BE2C (cell line): ENCODE results near the gene RAI1.
A peak's percentile ranks its signal among the peaks of the same experiment; 100 is the strongest.

Experiments
- DNase-seq: peaks from one replicate; pipeline ENCODE4 v3.0.0-alpha.2; 2020
- H3K27me3 ChIP-seq: fragments of 250-450 bp; sonication (Bioruptor Pico); 2 replicates; pipeline ENCODE4 v1.5.1; 2020; ENCODE audit warnings: mild to moderate bottlenecking
- H3K36me3 ChIP-seq: fragments of 250-450 bp; sonication (Bioruptor Pico); 2 replicates; pipeline ENCODE4 v1.5.1; 2020; ENCODE audit warnings: mild to moderate bottlenecking
- H3K4me1 ChIP-seq: fragments of 250-450 bp; sonication (Bioruptor Pico); 2 replicates; pipeline ENCODE4 v1.5.1; 2020
- H3K4me3 ChIP-seq: 2 replicates; pipeline ENCODE4 v1.5.1; 2011; ENCODE audit warnings: low read depth, low read length
- H3K9me3 ChIP-seq: fragments of 250-450 bp; sonication (Bioruptor Pico); 2 replicates; pipeline ENCODE4 v1.5.1; 2020
- CTCF ChIP-seq: IDR thresholded peaks from 2 replicates; pipeline ENCODE4 v1.5.1; 2012; ENCODE audit warnings: mild to moderate bottlenecking, low read depth, low read length

RAI1 gene

DNA sequence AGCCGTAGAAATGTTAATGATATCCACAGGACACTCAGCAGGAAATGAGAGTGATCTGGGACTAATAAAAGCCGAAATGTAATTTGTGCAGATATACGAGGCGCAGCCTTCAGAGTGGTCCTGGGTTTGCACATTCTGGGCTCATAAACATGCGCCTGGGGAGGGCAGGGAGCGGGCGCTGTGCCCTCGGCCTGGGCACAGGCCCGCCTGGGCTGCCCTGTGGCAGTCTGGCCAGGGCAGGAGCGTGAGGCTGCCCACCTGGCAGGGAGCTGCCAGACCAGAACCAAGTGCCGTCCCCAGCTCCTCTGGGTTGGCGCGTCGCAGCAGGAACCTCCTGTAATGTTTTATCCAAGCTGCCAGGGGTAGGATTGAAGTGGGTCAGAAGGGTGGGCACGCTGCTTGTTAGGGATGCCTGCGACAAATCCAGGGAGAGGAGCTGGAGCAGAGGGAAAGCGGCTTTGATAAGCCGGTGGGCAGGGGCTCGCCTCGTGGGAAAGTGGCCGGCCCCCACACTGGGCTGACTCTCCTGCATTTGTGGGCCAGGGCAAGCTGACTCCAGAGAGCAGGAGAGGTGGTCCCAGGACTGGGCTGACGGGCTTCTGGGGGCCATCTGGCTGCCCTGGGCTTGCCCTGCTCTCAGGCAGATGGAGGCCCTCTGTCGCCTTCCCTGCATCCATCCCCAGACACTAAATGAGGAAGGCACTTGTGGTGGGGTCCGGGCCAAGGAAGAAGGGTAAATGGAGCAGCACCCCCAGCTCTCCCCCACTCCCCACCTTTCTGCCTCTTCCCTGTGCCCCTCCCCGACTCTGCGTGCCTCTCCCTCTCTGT is 109.6 kb downstream of the RAI1 start:
- Histone ChIP-seq H3K27me3 (no peaks in the 10 kb centered on the region), H3K4me3 (peak overlapping the region; percentile 16), H3K9me3 (no peaks in the 10 kb centered on the region), H3K36me3 (peaks cover 28% of the 10 kb centered on the region), H3K4me1 (peaks cover 35% of the 10 kb centered on the region)
- no peak for TF ChIP-seq CTCF
- no peak for DNase-seq

DNA sequence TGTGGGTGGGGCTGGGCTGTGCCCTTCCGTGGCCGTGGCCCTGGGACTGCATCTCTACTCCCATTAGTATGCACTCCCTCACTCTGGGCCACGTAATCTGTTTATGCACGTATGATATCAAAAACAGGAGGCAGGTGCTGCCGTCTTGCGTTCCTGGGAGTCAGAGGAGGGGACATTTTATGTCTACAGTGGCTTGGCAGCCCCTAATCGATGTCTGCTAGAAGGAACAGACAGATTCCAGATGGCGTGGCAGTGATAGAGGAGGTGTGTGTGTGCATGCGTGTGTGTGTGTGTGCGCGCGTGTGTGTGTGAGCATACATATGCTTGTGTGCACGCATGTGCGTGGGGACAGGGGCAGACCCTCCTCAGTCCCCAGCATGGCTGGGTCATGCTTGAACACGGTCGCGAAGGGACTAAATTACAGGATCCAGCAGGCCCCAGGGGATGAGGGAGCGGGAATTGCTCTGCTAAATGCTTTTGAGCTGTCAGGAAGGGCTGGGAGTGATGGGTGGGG is 110.8 kb downstream of the RAI1 start:
- H3K4me3 ChIP-seq = 0 out of 2 replicates have a peak overlapping the region, but pooled peaks have one; percentile 11
- H3K4me1 ChIP-seq = peaks cover 26% of the 10 kb centered on the region
- no peaks in the 10 kb centered on the region for H3K9me3 ChIP-seq
- H3K36me3 ChIP-seq = peaks cover 37% of the 10 kb centered on the region
- TF ChIP-seq CTCF = no peak
- no peaks in the 10 kb centered on the region for H3K27me3 ChIP-seq
- DNase-seq = peak; percentile 51

GRCh38 chr17:17792551-17793377 is 111.5 kb downstream of the RAI1 start:
- H3K4me1 ChIP-seq = peaks cover 26% of the 10 kb centered on the region
- no peak overlapping the region for H3K4me3 ChIP-seq
- H3K9me3 ChIP-seq = no peaks in the 10 kb centered on the region
- no peak for TF ChIP-seq CTCF
- peaks cover 37% of the 10 kb centered on the region for H3K36me3 ChIP-seq
- no peak for DNase-seq
- H3K27me3 ChIP-seq = no peaks in the 10 kb centered on the region

DNA sequence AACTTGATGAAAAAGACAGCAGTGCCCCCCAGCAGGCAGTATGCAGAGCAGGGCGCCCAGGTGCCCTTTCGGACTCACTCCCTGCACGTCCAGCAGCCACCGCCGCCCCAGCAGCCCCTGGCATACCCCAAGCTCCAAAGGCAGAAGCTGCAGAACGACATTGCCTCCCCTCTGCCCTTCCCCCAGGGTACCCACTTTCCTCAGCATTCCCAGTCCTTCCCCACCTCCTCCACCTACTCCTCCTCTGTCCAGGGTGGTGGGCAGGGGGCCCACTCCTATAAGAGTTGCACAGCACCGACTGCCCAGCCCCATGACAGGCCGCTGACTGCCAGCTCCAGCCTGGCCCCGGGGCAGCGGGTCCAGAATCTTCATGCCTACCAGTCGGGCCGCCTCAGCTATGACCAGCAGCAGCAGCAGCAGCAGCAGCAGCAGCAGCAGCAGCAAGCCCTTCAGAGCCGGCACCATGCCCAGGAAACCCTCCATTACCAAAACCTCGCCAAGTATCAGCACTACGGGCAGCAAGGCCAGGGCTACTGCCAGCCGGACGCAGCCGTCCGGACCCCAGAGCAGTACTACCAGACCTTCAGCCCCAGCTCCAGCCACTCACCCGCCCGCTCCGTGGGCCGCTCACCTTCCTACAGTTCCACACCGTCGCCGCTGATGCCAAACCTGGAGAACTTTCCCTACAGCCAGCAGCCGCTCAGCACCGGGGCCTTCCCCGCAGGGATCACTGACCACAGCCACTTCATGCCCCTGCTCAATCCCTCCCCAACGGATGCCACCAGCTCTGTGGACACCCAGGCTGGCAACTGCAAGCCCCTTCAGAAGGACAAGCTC is 112.3 kb downstream of the RAI1 start:
- H3K4me1 ChIP-seq = peaks cover 26% of the 10 kb centered on the region
- no peaks in the 10 kb centered on the region for H3K9me3 ChIP-seq
- no peaks in the 10 kb centered on the region for H3K27me3 ChIP-seq
- peaks cover 37% of the 10 kb centered on the region for H3K36me3 ChIP-seq
- H3K4me3 ChIP-seq = no peak overlapping the region
- no peak for TF ChIP-seq CTCF
- DNase-seq = no peak

GRCh38 chr17:17794382-17794781 is 113.1 kb downstream of the RAI1 start:
- Histone ChIP-seq H3K36me3 (peaks cover 43% of the 10 kb centered on the region), H3K4me1 (peaks cover 23% of the 10 kb centered on the region), H3K4me3 (no peak overlapping the region), H3K9me3 (no peaks in the 10 kb centered on the region), H3K27me3 (no peaks in the 10 kb centered on the region)
- TF ChIP-seq CTCF = no peak
- DNase-seq = no peak
